DOHH2 (cell line): ENCODE results near the gene ADAMTS2.

ENCODE experiments used
- EZH2phosphoT487 ChIP-seq: fragments of 200-600 bp; sonication (generic); IDR thresholded peaks from 2 replicates; pipeline ENCODE4 v1.6.1; 2017; ENCODE audit warnings: borderline replicate concordance, mild to moderate bottlenecking, antibody characterized with exemption, low read length, moderate library complexity, mixed read lengths
- TF ChIP-seq, protein P1 (sequence below): fragments of 200-600 bp; sonication (generic); IDR thresholded peaks from one replicate; pipeline ENCODE4 v1.5.1; 2014; ENCODE audit warnings: antibody characterized with exemption, mild to moderate bottlenecking, low read depth, low read length; ENCODE audit not compliant: poor library complexity, severe bottlenecking

DNA sequence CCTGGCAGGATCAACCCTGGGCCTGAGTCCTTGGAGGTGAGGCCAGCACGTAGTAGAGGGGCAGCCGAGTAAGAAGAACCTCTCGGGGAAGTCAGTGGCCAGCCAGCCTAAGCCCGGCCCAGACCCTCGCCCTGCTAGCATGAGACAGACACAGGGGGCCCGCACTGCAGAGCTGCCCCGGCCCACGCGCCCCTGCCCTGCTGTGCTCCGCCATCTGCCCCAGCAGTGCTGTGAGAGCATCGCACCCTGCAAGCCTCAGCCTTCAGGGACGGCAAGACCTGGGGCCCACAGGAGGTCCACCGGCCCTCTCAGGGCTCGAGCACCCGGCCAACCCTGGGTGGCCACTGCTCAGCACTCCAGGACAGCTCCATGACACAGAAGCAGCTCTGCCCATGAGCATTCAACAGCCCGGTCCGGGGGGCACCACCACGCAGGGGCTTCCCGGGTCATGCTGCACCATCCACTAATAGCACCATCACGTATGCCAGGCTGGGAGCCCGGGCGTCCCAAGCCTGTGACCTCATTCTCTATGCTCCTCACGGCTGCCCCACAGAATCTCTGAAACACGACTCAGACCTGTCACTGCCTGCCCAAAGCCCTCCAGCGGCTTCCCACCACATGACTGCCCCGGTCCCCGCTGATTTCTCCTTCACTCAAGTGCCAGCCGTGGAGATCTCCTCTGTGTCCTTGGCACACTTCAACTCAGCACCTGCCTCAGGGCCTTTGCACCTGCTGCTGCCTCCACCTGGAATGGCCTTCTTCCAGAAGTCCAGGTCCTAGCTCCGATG lies 38.1 kb downstream of the ADAMTS2 start:
- TF ChIP-seq, protein P1, sequence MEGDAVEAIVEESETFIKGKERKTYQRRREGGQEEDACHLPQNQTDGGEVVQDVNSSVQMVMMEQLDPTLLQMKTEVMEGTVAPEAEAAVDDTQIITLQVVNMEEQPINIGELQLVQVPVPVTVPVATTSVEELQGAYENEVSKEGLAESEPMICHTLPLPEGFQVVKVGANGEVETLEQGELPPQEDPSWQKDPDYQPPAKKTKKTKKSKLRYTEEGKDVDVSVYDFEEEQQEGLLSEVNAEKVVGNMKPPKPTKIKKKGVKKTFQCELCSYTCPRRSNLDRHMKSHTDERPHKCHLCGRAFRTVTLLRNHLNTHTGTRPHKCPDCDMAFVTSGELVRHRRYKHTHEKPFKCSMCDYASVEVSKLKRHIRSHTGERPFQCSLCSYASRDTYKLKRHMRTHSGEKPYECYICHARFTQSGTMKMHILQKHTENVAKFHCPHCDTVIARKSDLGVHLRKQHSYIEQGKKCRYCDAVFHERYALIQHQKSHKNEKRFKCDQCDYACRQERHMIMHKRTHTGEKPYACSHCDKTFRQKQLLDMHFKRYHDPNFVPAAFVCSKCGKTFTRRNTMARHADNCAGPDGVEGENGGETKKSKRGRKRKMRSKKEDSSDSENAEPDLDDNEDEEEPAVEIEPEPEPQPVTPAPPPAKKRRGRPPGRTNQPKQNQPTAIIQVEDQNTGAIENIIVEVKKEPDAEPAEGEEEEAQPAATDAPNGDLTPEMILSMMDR: no peak
- no peak for TF ChIP-seq EZH2phosphoT487
